ENCODE results near the gene NUMA1. TPM values are rescaled to one million over a fixed set of nuclear protein-coding genes. Genes with fewer than 3 reads are reported as not detected.

The NUMA1 gene, protein sequence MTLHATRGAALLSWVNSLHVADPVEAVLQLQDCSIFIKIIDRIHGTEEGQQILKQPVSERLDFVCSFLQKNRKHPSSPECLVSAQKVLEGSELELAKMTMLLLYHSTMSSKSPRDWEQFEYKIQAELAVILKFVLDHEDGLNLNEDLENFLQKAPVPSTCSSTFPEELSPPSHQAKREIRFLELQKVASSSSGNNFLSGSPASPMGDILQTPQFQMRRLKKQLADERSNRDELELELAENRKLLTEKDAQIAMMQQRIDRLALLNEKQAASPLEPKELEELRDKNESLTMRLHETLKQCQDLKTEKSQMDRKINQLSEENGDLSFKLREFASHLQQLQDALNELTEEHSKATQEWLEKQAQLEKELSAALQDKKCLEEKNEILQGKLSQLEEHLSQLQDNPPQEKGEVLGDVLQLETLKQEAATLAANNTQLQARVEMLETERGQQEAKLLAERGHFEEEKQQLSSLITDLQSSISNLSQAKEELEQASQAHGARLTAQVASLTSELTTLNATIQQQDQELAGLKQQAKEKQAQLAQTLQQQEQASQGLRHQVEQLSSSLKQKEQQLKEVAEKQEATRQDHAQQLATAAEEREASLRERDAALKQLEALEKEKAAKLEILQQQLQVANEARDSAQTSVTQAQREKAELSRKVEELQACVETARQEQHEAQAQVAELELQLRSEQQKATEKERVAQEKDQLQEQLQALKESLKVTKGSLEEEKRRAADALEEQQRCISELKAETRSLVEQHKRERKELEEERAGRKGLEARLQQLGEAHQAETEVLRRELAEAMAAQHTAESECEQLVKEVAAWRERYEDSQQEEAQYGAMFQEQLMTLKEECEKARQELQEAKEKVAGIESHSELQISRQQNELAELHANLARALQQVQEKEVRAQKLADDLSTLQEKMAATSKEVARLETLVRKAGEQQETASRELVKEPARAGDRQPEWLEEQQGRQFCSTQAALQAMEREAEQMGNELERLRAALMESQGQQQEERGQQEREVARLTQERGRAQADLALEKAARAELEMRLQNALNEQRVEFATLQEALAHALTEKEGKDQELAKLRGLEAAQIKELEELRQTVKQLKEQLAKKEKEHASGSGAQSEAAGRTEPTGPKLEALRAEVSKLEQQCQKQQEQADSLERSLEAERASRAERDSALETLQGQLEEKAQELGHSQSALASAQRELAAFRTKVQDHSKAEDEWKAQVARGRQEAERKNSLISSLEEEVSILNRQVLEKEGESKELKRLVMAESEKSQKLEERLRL (N-terminal part only)
- total RNA-seq = 181 and 183 TPM in 2 replicates

DNA sequence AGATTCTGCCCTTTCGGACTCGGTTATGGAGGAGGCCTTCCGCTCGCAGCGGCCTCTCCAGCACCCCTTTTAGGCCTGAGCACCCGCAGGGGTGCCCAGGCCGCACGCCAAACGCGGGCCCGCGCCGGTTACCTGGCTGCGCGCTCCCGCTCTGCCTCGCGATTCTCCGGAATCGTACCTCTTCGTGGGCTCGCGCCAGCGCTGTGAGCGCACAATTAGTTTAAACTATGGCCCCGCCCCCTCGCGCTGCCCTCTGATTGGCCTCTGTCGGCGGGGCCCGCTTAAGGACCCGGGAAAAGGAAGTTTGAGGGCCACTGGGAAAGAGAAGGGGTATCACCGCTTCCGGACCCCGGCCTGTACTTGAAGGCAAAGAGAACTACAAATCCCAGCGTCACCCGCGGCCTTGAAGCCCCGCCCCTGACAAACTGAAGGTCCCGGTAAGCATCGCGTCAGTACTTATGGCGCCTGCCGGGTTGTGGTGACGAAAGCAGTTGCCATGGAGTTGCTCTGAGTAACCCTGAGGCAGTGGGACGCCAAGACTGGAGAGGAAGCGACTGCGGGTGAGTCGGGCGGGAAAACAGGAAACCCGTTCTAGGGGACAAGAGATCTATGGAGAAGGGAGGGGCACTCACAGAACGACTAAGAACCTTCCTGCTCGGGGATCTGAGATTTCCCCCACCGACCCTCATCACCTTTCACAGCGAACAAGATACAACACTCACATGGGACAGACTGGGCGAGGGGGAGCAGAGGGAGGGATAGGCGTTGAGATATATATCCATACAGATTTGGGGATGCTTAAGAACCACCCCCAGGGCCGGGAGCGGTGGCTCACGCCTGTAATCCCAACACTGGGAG, at the start of gene NUMA1, which contains the start of gene LRRC51:
Gene NUMA1 (minus strand): TSS at position 217 of the 858 bp plus-strand sequence. CDS start 44,599 bp downstream, outside the sequence.
Gene LRRC51 (plus strand): TSS at position 525 of the 858 bp plus-strand sequence. CDS start 8,234 bp downstream, outside the sequence.
- intact Hi-C loops (cut with micrococcal nuclease) = loop anchor here (1.0 to 5.0 kb wide), 12 partner anchors 11 to 1062 kb away; partner anchors contain the start of genes ANAPC15, ATG16L2, CLPB and DHCR7

DNA sequence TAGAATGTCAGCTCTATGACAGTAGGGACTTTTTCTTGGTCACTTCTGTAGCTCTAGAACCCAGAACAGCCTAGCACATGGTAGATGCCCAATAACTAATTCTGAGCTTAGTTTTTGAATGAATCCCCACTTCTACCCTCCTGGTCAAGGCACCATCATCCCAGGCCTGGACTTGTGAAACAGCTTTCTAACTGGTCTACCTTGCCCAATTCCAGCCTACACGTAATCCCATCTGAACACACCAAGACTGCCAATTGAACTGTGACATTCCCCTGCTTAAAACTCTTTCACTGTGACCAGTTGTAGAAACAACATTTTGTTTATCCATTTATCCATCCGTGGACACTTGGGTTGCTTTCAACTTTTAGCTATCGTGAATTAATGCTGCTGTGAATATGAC, 49.0 kb upstream of the NUMA1 start:
- intact Hi-C loops (cut with micrococcal nuclease) = no loop called here

DNA sequence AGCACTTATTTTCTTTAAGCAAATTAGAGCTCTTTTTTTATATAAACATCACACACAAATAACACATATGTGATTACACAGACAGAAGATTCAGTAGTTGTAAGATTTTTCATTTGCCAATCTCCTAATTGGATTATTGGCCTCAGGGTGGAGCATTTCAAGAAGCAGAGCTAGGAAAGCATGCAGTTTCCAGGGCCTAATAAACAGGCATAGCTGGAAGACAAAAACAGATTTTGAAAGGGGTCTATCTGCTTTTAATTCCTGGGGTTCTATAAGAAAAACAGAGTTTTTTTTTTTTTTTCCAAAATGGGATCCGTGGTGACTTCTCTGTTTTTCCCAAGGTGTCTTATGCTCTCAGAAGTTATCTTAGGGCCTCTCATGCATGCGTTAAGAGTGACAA, 47.6 kb upstream of the NUMA1 start:
- intact Hi-C loops (cut with micrococcal nuclease) = no loop called here

DNA sequence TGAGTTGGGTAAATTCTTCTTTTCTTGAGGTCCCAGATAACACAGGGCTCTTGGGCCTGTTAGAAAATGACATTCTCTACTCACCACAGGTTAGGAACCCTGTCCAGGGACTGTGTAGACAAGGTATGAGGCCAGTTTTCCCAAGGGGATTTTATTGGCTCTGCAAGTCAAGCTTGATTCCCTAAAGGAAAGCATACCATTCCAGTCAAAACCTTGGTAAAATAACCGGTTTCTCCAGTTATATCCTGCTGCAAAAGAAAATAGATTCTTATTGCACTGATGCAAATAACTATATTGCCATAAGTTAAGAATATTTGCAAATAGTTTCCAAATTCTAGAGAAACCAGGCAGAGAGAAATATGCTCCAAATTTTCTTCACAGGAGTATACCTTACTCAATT, 45.6 kb upstream of the NUMA1 start:
- intact Hi-C loops (cut with micrococcal nuclease) = no loop called here

DNA sequence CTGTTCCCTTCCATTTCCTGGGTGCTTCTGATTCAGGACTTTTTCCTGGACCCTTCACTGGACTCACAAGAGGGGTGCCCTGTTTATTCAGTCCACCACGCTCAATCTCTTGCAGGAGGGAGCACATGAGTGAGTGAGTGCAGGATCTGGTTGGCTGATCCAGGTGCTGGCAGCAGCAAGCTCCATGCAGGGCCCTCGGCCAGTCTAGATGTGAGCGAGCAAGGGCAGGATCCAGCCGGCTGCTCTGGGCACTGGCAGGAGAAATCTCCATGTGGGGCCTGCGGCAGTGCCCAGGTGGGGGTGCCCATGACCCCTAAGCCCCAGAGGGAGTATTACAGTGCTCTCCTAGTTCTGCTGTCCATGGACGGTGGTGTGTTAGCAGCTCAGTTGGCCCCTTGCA, 43.7 kb upstream of the NUMA1 start:
- intact Hi-C loops (cut with micrococcal nuclease) = no loop called here

DNA sequence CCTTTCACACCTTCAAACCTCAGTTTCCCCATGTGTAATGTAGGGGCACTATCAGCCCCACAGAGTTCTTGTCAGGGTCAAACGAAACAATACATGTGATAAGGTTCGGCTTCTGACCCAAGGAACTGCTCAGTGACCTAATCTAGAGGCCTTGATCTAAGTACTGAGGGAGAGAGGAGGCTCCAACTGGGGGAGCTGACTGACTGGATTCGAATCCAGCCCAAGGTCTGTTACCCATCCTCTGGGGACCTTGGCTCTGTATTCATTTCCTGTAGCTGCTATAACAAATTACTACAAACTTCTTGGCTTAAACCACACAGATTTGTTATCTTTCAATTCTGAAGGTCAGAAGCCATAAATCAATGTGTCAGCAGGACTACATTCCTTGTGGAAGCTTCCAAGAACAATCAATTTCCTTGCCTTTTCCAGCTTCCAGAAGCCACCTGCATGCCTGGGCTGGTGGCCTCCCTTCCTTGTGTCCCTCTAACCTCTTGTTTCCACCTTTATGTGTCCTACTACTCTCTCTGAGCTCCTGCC, 42.8 kb upstream of the NUMA1 start:
- intact Hi-C loops (cut with micrococcal nuclease) = no loop called here

DNA sequence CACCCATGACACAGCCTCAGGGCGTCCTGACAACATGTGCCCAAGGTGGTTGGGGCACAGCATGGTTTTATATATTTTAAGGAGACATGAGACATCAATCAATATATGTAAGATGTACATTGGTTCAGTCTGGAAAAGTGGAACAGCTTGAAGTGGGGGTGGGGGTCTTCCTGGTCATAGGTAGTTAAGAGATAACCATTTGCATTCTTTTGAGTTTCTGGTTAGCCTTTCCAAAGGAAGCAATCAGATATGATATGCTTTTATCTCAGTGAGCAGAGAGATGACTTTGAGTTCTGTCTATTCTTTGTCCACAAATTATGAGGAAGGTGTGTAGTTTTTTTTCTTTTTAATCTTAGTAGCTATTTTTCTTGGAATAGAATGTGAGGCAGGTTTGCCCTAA, 42.3 kb upstream of the NUMA1 start:
- intact Hi-C loops (cut with micrococcal nuclease) = no loop called here

DNA sequence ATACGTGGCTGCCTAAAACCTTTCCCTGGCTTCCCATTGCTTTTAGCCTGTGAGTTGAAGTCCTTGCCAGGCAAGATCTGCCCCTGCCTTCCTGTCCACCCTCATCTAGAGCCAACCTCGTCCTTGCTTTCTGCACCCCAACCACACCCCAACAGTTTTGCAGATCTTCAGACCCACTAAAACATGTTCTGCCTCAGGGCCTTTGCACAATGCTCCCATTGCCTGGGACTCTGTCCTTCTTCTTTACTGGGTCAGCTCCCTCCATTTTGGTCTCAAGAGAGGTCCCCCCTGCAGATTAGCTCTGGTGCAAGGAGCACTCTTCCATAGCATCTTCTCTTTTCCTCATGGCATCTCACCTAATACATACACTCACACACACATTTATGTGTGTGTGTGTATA, 40.6 kb upstream of the NUMA1 start:
- intact Hi-C loops (cut with micrococcal nuclease) = no loop called here

DNA sequence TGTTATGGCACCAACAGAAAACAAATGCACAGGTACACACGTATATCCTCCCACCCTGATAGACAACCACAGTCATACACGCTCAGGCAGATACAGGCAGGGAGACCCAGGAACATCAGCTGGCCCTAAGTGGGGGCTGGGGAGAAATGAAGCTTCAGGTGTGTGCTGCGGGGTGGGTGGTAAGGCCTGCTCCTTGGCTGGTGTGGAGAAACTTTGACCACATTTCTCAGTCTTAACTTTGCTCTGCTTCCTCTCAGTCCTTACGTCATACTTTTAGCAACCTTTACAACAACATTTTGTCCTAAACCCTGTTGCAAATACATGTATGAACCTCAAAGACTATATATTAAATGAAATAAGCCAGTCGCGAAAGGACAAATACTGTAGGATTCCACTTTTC, 38.9 kb upstream of the NUMA1 start:
- intact Hi-C loops (cut with micrococcal nuclease) = no loop called here

DNA sequence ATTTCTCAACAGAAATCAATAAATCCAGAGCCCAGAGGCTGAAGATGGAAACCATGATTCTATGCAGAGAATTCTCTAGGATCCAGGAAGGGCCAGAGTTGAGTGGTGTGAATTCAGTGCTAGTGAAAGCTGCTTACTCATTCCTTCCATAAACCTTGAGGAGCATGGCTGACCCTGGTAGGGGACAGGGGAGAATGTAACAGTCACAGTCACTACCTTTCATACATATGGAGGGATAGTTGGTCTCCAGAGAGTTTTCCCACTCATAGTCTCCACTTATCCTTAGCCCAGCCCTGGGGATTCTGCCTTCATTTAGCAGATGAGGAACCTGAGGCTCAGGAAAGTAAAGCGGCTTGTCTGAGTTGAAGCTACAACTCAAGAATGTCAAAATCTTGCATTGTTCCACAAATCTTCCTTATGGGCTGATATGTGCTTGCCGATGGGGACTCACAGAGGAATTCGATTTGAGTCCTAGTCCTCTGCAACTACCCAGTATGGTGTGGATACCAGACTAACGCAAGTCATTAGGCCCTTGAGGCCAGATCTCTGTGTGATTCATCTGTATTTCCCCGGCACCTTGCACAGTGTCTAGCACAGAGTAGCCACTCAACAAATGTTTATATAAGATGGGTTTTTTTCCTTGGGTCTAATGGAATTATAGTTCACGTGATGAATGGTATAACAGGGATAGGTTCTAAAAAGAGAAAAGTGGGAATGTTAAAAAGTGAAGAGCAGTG, 35.8 kb upstream of the NUMA1 start:
- intact Hi-C loops (cut with micrococcal nuclease) = no loop called here

DNA sequence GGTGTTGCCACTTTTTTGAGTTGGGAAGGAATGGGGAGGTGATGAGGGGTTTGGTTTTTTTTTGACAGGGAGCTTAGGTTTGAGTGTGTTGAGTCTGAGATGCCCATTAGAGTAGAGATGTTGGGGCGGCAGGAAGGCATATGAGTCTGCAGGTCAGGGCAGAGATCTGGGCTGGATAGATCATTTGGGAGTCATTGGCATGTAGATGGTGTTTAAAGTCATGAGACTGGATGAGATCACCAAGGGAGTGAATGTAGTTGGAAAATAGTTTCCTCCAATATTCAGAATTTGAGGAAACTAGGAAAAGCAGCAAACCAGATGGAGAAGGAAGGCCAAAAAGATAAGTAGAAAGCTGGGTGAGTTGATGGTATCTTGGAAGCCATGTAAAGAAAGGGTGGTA, 34.2 kb upstream of the NUMA1 start:
- intact Hi-C loops (cut with micrococcal nuclease) = no loop called here

DNA sequence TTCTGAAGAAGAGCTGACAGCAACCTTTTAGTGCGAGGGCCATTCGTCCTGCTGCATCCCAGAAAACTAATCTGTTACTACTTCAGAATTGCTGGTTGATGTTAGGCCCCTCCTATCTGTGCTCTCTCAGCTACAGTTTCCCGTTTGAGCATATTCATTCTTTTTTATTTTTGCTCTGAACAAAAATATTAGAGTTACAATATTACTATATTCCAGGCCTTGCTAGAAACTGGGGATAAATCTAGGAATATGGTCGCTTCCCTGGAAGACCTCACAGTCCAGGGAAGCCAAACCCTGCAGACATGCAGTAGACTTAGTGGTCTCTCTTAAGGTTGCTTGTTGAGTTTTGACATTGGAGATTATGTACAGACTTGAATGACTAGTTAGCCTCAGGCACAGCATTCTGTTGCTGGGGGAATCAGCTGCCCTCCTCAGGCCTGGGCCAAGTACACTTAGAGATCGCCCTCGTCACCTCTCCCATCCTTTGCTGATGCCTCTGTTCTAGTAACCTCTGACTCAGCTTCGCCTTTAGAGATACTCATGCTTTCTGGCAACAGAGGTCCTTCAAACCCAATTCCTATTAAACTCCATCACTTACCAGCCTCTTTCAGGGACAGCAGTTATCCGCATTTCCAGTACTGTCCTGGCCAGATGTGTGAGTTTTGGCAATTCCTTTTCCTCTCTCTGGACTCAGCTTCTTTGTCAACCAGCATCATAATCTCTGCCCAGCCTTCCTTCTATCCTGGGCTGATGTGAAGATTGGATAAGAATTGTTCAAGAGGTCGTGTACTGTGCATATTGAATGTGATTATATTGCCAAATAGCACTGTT, 32.9 kb upstream of the NUMA1 start:
- intact Hi-C loops (cut with micrococcal nuclease) = loop anchor here (1.0 to 2.0 kb wide), 11 partner anchors 10 to 1485 kb away; partner anchors contain the start of genes CLPB, FAM168A, LAMTOR1 and LRRC51

DNA sequence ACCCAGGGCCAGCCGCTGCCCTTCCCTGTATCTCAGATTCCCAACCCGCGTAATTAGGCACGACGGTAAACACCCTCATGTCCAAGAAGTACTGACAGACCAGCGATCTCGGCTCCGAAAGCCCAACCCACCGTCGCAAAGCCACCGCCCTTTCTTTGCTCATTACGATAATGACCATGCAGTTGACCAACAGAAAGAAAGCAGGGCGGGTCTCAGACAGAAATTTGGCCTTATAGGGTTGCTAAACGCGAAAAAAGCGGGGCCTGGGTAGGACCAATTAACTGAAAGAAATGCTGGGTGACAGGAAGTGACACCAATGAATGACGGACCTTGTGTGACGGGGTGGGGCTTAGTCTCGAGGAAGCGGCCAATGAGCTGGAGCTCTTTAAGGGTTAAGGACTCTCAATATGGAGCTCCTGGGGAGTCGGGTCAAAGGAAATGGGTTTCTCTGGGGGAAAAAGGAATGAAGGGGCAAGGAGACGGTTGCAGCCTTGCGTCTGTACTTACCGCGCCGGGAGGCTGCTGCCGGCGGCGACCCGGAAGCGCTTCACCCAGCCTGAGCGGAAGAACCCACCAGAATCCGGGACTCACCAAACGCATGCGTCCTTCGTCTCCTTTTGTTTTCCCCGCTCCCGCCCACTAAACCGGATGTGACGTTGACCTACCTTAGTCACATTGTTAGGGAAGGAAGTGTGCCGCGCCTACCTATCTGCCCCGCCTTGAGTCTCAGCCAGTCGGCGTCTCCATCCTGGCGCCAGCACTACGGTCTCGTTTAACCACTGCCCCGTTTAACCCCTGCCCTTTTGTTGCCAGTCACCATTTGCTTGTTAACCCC, 32.0 kb upstream of the NUMA1 start, which contains the start of gene ANAPC15:
Gene ANAPC15 (minus strand): TSS at position 553 of the 835 bp plus-strand sequence. CDS start 1,419 bp downstream, outside the sequence.
- intact Hi-C loops (cut with micrococcal nuclease) = loop anchor here (1.0 to 2.0 kb wide), 11 partner anchors 9 to 1486 kb away; partner anchors contain the start of genes CLPB, FAM168A, LAMTOR1 and LRRC51

DNA sequence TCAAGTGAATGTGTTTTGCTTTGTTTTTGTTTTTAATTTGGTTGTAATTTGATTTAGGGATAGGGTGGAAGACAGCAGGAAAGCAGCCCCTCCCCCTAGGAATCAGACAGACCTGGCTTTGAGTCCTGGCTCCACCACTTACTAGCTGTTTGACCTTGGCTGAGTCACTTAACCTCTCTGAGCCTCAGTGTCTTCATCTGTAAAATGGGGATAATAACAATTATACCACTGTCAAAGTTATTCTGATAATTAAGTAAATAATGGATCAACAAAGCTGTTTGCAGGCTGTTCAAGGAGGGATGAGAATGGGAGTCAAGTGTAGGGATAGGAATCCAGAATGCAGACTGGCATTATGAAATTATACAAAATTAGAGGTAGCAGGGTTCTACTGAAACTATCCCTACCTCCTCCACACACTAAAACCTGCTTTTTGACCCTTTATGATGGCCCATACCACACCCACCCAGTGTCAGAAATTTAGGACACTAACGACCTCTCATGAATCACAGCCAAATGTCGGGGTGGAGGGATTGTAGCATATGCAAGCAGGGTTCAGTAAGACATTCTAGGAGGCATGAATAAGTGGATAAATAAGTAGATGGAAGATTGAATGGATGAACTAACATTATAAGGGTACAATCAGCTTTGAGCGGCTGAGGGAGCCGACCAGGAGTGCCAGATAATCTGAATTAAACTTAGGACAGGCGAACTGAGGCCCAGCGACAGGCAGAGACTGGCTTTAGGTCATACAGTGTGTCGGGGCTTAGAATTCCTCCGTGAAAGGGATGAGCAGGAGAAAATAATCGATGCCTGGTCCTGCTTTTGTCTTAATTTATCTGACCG, 31.2 kb upstream of the NUMA1 start:
- intact Hi-C loops (cut with micrococcal nuclease) = loop anchor here (1.0 to 2.0 kb wide), 11 partner anchors 8 to 1487 kb away; partner anchors contain the start of genes CLPB, FAM168A, LAMTOR1 and LRRC51

DNA sequence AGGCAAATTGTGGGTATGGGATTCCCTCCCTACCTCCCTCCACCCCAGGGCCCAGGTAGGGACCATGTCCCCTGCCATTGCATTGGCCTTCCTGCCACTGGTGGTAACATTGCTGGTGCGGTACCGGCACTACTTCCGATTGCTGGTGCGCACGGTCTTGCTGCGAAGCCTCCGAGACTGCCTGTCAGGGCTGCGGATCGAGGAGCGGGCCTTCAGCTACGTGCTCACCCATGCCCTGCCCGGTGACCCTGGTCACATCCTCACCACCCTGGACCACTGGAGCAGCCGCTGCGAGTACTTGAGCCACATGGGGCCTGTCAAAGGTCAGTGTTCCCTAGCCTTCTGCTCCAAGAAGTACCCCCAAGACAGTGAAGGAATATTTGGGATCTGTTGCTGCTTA, 25.5 kb upstream of the NUMA1 start, which contains the start of gene TOMT:
Gene TOMT (plus strand): TSS at position 37 of the 400 bp plus-strand sequence. CDS start 28 bp downstream, at position 65.
- intact Hi-C loops (cut with micrococcal nuclease) = no loop called here

DNA sequence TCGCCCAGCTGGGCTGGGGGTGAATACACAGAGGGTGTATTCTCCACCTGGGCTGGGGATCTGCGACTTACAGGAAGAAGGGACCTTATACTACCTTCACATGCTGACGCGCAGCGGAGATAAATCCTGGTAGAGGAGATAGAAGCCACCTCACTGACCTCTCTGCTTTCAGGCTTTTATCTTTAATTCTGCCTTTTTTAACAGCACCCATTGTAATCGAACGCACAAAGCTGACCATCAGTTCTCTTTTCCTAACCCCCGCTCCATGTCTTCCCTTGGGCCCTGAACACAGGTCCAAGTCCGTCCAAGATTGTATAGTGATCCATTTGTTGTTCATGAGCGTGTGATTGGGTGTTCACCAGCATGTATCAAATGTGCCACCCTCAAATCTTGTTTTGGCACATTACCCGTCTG, 23.4 kb upstream of the NUMA1 start:
- intact Hi-C loops (cut with micrococcal nuclease) = loop anchor here (1.0 to 5.0 kb wide), 12 partner anchors 9 to 1879 kb away; partner anchors contain the start of genes ANAPC15, CLPB, FAM168A and LRRC51
